ENCODE data around the gene GALNT2.

The GALNT2 gene

DNA sequence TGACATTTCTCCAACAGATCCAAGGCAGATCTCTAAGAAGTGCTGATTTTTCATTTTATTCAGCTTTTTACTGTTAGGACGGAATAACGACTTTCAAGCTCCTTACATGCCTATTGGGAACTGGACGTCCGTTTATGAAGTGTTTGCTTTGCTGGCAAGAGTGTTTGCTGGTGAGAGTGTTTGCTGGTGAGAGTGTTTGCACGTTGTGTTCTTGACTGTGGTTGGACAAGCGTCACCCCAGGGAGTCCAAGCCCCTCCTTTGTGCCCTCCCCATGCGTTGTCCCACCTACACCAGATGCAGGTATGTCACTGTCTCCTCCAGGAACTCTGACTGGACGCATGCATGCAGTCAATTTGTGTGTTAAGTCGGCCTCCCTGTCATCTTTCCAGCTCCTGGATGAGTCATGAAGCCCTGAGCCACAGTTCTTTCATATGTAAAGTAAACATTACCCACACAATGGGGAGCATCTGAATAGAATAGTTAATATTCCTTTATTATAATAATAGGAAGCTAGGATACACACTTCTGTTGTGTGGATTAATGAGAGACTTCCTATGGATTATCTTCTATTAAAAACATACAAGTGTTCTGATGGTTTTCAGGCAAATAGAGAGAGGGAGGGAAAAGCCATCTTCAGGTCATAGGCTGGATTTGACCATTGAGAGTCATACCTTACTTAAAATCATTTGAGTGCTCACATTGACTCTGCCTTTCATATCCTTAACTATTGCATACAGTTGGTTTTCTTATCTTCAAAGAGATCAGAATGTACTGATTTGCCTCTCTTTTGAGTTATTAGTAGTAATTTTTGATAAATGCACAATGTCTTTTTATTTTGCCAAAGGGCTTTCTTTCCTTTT, 119.2 kb downstream of the GALNT2 start:
- DNase-seq (ENCODE audit: low read depth in 2 of 2), result no peak

GRCh38 chr1:230186874-230187273, 119.8 kb downstream of the GALNT2 start:
- DNase-seq (ENCODE audit: low read depth in 2 of 2), result no peak

GRCh38 chr1:230187290-230187689, 120.3 kb downstream of the GALNT2 start:
- no peak for DNase-seq (ENCODE audit: low read depth in 2 of 2)

GRCh38 chr1:230188826-230189225, 121.8 kb downstream of the GALNT2 start:
- DNase-seq (ENCODE audit: low read depth in 2 of 2), result no peak

GRCh38 chr1:230189341-230189740, 122.3 kb downstream of the GALNT2 start:
- DNase-seq (ENCODE audit: low read depth in 2 of 2), result no peak

- DNase-seq (ENCODE audit: low read depth in 2 of 2), result no peak
Observed at GRCh38 chr1:230189824-230190223, 122.8 kb downstream of the GALNT2 start.

DNA sequence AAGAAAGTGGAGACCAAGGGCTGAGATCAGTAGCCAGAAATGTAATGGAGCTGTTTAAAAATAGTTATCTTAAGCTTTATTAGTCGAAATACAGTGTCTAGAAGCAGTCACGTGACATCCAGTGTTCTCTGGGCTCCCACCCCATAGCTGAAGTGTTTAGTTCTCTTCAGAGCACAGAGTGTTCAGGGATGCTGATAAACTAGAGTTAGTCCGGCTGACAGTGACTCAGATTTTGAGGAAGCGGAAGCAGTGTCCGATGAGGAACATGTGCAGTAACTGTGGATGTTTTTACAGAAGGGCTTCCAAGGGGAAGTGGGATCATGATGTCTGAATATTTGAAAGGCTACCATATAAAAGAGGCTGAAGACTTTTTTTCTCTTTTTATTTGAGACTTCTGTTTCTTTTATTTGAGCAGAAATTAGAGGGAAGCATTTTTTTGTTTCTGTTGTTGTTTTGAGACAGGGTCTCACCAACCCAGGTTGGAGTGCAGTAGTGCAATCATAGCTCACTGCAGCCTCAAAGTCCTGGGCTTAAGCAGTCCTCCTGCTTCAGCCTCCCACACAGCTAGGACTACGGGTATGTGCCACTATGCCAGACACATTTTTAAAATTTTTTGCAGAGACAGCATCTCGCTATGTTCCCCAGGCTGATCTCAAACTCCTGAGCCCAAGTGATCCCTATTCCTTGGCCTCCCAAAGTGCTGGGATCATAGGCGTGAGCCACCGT, 124.2 kb downstream of the GALNT2 start:
- DNase-seq (ENCODE audit: low read depth in 2 of 2), result no peak

DNA sequence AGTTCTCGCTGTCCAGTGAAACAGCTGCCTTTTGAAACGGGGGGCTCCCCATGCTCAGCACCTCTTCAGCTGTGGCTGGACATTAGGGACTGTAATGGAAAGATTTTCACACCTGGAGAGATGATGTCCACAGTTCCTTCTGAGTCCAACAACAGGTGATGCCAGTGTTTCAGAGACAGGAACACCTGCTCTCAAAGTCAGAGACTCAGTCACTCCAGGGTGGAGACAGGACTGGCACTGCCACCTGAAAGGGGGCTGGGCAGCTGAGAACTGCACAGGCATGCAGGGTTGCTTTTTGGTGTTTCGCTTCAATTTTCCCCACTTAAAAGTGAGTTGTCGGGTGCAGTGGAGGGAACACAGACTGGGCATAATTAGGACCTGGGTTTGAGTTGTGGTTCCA, 124.8 kb downstream of the GALNT2 start:
- DNase-seq (ENCODE audit: low read depth in 2 of 2), result no peak

GRCh38 chr1:230194525-230194924, 127.5 kb downstream of the GALNT2 start:
- no peak for DNase-seq (ENCODE audit: low read depth in 2 of 2)

DNA sequence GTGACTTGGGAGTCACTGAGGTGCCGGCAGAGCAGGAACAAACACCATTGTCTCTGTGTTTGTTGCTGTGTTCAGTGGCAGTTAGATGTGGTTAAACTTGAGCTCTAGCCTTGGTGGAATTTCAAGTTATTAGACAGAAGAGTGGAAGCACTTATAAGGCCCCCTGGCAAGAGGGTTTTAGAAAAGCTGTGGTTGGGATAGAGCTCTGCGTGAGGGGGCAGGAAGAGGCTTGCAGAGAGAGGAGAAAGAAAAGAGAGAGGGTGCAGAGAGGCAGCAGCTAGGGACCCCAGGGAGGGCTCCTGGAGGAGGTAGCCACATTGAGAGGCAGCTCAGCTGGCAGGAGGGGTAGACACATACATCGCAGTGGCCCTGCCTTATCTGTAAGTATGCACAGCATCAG, 128.2 kb downstream of the GALNT2 start:
- no peak for DNase-seq (ENCODE audit: low read depth in 2 of 2)

DNA sequence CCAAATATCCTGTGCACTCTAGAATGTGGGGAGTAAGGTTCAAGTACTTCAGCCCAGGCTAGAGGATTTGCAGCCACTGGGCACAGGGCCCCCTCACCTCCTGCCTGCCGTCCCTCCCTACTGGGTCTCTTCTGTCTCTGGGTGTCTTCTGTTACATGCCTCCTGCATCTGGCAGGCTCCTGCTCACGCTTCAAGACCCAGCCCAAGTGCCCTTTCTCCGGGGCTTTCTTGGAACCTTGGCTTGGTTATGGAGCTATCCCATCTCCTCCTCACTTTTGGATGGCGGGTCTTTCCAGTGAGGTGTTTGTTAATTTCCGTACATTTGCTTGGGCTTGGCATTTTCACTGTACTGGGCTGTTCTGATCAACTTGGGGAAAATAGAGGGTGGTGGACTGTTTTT, 129.0 kb downstream of the GALNT2 start:
- no peak for DNase-seq (ENCODE audit: low read depth in 2 of 2)

GRCh38 chr1:230197644-230198567, 130.9 kb downstream of the GALNT2 start:
- DNase-seq (ENCODE audit: low read depth in 2 of 2), result no peak

GRCh38 chr1:230199034-230199433, 132.0 kb downstream of the GALNT2 start:
- no peak for DNase-seq (ENCODE audit: low read depth in 2 of 2)

- DNase-seq (ENCODE audit: low read depth in 2 of 2), result no peak
Observed at GRCh38 chr1:230199554-230199953, 132.5 kb downstream of the GALNT2 start.

DNA sequence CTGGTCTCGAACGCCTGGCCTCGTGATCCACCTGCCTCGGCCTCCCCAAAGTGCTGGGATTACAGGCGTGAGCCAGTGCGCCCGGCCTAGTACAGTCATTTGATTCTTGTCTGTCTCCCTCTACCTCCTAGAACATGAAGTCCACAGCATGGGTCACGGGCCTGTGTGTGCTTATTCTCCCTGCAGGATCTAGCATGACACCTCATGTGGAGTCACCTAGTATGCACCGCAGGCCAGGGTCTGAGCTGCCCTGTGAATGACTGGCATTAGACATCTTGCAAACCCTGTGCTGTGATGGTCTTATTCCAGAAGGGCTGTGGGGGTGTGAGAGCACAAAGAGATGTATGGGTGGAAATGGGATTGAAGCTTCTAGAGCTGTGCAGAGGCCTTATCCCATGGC, 133.2 kb downstream of the GALNT2 start:
- no peak for DNase-seq (ENCODE audit: low read depth in 2 of 2)

DNA sequence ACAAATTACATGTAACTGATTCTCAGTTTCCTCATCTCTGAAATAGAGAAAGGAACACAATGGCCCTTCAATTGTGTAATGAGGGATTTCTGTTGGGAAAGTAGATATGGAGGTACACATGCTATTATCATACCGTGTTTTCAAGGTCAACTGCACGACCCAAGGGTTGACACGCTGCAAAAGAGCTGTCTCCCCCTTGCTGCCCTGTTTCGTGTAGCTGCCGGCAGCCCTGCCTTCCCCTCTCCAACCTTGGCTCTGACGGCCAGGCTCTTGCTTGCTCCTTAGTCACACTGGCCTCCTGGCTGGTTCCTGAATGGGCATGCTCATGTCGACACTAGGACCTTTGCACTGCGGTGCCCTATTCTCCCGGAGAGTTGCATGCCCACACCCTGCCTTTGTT, 134.4 kb downstream of the GALNT2 start:
- DNase-seq (ENCODE audit: low read depth in 2 of 2), result no peak

- DNase-seq (ENCODE audit: low read depth in 2 of 2), result no peak
Observed at GRCh38 chr1:230204842-230205241, 137.8 kb downstream of the GALNT2 start.

DNA sequence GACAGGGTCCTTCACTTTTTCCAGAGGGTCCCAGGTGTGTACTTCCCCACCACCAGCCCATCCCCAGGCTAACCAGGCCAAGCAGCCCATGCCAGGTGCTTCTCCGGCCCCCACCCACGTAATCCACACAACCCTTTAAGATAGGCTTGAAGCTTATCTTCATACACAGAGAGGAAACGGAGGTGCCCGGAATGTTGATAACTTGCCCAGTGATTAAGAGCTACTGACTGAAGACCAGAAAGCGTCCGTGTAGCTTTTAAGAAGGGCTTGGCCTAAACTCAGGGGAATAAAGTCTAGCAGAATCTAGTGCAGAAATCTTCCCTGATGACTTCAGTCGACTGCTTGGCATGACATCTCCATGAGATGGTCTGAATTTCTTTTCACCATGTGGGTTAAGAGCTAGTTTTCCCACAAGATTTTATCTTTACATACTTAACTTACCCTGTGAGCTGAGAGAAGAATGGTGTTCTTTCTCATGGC, 138.7 kb downstream of the GALNT2 start:
- DNase-seq (ENCODE audit: low read depth in 2 of 2), result no peak

- DNase-seq (ENCODE audit: low read depth in 2 of 2), result no peak
Observed at GRCh38 chr1:230206207-230206606, 139.2 kb downstream of the GALNT2 start.

- no peak for DNase-seq (ENCODE audit: low read depth in 2 of 2)
Observed at GRCh38 chr1:230206976-230207375, 139.9 kb downstream of the GALNT2 start.

GRCh38 chr1:230207598-230207997, 140.6 kb downstream of the GALNT2 start:
- DNase-seq (ENCODE audit: low read depth in 2 of 2), result no peak
